ENCODE results near the gene CDC25A. TPM values are rescaled to one million over a fixed set of nuclear protein-coding genes. Genes with fewer than 3 reads are reported as not detected.

Gene CDC25A
- total and polyA plus RNA-seq, 2 of the 13 experiments (the other 11 are each of a cell fraction or from before 2014, with no cell fraction given), result 7.9 to 45.4 TPM

DNA sequence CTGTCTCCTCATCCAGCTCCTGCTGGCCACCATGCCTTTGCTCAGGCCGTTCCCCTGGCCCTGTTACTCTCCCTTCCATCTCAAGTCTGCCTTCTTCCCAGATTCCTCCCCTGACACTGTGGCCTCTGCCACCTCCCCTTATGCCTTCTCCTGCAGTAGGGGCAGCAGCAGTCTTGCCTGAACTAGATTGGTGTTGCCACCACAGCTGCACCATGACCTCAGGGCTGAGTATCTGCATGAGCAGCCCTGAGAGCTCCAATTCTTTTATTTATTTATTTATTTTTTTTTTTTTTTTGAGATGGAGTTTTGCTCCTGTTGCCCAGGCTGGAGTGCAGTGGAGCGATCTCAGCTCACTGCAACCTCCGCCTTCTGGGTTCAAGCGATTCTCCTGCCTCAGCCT lies 21.2 kb upstream of the CDC25A start:
- TF ChIP-seq, protein P1, sequence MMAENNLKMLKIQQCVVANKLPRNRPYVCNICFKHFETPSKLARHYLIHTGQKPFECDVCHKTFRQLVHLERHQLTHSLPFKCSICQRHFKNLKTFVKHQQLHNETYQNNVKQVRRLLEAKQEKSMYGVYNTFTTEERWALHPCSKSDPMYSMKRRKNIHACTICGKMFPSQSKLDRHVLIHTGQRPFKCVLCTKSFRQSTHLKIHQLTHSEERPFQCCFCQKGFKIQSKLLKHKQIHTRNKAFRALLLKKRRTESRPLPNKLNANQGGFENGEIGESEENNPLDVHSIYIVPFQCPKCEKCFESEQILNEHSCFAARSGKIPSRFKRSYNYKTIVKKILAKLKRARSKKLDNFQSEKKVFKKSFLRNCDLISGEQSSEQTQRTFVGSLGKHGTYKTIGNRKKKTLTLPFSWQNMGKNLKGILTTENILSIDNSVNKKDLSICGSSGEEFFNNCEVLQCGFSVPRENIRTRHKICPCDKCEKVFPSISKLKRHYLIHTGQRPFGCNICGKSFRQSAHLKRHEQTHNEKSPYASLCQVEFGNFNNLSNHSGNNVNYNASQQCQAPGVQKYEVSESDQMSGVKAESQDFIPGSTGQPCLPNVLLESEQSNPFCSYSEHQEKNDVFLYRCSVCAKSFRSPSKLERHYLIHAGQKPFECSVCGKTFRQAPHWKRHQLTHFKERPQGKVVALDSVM (CRISPR knock-in tag; IDR thresholded peaks at IDR 0.05), result no peak
- TF ChIP-seq ZFP90 (CRISPR knock-in tag; IDR thresholded peaks at IDR 0.05; ENCODE audit: borderline replicate concordance), result no peak
- no peak for TF ChIP-seq ZNF546 (CRISPR knock-in tag; conservative IDR thresholded peaks at IDR 0.05)
- TF ChIP-seq TCF7 (IDR thresholded peaks at IDR 0.05; ENCODE audit: low read depth), result no peak
- TF ChIP-seq, protein P2, sequence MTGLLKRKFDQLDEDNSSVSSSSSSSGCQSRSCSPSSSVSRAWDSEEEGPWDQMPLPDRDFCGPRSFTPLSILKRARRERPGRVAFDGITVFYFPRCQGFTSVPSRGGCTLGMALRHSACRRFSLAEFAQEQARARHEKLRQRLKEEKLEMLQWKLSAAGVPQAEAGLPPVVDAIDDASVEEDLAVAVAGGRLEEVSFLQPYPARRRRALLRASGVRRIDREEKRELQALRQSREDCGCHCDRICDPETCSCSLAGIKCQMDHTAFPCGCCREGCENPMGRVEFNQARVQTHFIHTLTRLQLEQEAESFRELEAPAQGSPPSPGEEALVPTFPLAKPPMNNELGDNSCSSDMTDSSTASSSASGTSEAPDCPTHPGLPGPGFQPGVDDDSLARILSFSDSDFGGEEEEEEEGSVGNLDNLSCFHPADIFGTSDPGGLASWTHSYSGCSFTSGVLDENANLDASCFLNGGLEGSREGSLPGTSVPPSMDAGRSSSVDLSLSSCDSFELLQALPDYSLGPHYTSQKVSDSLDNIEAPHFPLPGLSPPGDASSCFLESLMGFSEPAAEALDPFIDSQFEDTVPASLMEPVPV (CRISPR knock-in tag; IDR thresholded peaks at IDR 0.05), result no peak
- no peak for TF ChIP-seq KDM5A (IDR thresholded peaks at IDR 0.05; ENCODE audit: borderline replicate concordance, low read length)
- in situ Hi-C loops (cut with HindIII; ENCODE audit: extremely low pct_ligation_motif_present, low pct_unique_long_range_greater_than_20kb), result no loop called here
- Histone ChIP-seq H3K4me1 (ENCODE audit: insufficient read depth, low read length) (peaks cover 5% of the 10 kb centered on the region), H3K36me3 (replicated peaks in 1 of 2; ENCODE audit: control insufficient read depth in 1 of 2, insufficient read depth in 2 of 2, low read length in 2 of 2) (no peaks in the 10 kb centered on the region), H3K9ac (ENCODE audit: insufficient read depth, low read depth, low read length) (no peak overlapping the region), H3K79me2 (ENCODE audit: insufficient read depth, low read length) (no peaks in the 10 kb centered on the region), H3K27ac (ENCODE audit: extremely low read length, insufficient read depth, low read length) (no peak overlapping the region), H4K20me1 (ENCODE audit: insufficient read depth, low read length) (no peaks in the 10 kb centered on the region), H3K4me2 (ENCODE audit: low read depth, low read length) (no peak overlapping the region), H3K4me3 (replicated peaks in 1 of 3; ENCODE audit: insufficient read depth in 1 of 3, low read depth in 2 of 3, low read length in 3 of 3) (no peak overlapping the region), H3K9me3 (ENCODE audit: low read length) (no peaks in the 10 kb centered on the region), H2AFZ (ENCODE audit: low read length) (no peak overlapping the region), H3K27me3 (ENCODE audit: control insufficient read depth in 1 of 2, insufficient read depth in 2 of 2, low read length in 2 of 2) (peaks cover 1 to 13% of the 10 kb centered on the region in 2 experiments; a peak in 3 of 5 replicates)
- FAIRE-seq, result no peak
- CTCF ChIA-PET (ENCODE audit: low intra/inter-chr PET ratio, low total read pairs), result no interaction called here
- intact Hi-C loops (cut with micrococcal nuclease; ENCODE audit: unreplicated experiment), result no loop called here
- BruUV-seq (replicated peaks), result no TSS peak
- 57% methylated on average over 4 of the region's 4 CpGs for WGBS (ENCODE audit: low lambda C conversion rate)
- peak; percentile 36; the same call in 2 of the 3 replicates for ATAC-seq
- DNase-seq (ENCODE audit: low spot score), result no peak
- POLR2A ChIA-PET, result no interaction called here
